Hypothalamus (tissue), 51 donors: ENCODE data around the gene THAP11.
"Not testable (repeated sequence)": the region's sequence is repeated elsewhere in the genome, so short reads cannot be mapped to it uniquely, and the experiment has no call there.

ENCODE experiments used
- DNase-seq, 51 donors: peaks; one replicate each; lab custom pipeline; 2025; lab: John Stamatoyannopoulos, UW

The THAP11 gene

DNA sequence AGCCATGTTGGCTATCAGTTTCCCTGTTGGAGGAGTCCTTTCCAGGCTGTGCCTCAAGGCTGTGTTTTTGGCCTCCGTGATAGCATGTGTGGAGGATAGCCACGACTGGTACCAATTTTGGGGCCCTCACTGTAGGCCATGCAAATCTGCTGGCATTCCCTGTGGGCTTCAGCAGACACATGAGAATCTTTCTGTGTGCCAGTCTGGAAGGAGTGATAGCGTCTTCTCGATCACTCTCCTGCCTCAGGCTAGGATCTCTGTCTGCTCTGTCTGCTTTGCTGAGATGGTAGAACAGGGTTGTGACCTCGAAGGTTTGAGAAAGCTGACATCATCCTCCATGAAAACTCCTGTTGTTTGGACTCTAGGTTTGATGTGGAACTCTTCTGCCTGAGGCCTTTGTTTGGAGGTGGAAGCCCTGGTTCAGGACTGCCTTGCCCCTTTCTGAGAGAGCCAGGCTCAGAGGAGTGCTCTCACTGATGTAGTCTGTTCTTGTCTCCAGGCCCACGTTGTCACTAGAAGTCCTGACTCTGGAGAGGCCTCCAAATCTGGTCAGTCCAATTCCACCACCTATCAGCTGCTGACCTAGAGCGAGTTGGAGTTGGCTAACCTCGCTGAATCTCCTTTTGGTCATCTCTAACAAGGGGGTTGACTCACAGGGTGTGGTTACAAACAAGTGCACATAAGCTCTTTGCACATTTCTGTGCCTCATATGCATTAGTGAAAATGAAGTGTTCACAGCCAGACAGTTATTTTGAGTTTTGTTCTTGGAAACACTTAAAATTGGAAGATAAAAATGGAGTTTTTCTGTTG is 18.7 kb downstream of the THAP11 start:
- DNase-seq: no peak

DNA sequence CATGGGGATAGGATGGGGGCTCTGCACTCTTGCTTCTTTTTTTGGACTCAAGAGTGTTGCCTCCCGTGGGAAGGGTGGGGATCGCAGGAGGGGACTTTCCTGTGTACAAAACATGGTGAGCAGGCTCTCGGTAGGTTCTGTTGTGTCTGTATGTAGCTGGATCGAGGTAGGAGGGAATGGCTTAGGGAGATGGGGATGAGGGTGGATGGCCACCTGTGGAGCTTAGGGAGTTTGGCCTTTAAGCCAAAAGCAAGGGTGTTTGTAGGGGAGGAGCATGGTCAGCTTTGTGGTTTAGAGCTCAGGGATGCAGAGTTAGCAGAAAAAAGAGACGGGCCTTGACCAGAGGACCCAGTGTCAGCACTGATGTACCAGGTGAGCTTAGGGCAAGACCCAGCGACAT is 19.8 kb downstream of the THAP11 start:
- DNase-seq: no peak

DNA sequence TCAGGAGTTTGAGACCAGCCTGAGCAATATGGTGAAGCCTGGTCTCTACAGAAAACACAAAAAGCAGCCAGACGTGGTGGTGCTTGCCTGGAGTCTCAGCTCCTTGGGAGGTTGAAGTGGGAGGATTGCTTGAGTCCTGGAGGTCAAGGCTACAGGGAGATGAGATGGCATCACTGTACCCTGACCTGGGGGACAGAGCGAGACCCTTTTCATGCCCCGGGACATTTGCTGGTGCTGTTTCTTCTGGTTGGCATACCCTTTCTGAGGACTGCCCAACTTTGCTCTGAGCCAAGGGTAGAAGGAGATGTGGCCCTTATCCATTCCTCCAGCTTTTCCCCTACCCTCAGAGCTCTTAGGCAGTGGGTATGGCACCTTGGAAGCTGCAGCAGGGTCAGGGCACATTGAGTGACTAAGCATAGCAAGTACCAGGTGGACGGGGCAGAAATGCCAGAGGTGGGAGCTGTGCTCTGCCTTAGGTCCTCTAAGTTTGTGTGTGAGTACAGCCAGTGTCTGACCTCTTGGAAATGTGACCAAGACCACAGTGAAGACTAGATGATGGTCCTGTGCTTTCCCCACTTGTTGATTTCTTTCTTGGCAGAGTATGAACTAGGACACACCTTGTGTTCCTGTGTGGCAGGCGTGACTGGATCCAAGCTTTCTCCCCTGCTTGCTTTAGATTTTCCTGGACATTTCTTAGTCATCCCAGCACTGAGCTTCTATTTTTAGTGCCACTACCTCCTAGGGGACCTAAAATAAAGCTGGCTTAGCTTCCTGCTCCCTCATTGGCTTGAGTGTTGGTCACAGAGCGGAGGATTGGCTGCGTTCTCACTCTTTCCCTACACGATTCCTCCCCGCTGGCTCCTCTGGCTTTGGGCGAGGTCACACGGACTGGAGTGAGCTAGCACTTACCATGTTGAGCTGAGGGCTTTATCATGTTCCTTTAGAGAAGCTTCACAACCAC is 20.8 kb downstream of the THAP11 start:
- peak in 15 of 51 donors; percentile 1 to 65 (median 15) for DNase-seq

DNA sequence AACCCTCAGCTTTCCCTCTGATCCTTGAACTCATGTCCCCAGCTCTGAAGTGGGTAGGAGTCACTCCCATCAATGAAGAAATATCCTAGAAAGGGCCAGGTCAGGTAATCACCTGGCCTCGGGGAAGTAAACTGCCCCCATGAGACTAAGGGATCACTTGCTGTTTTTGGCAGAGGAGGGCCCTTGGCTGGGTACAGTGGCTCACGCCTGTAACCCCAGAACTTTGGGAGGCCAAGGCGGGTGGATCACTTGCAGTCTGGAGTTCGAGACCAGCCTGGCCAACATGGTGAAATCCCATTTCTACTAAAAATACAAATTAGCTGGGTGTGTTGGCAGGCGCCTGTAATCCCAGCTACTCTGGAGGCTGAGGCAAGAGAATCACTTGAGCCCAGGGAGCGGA is 21.9 kb downstream of the THAP11 start:
- not testable (repeated sequence) for DNase-seq

DNA sequence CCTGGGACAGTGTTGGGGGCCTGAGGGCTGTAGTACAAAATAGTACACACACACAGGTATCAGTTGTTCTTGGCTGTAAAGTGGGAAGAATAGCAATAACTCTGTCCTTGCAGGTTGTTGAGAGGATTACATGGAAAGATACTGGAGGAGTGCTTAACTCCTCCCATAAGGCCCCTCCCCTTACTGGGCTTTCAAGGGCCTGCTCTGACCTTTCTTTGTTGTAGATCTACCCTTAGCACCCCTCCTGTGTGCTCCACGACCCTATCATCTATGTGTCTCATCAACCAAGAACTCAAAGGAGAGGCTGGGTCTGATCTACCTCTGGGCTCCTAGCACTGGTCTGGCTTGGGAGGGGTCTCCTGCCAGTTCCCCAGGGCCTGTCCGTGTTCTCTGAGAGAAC is 22.5 kb downstream of the THAP11 start:
- DNase-seq: no peak

DNA sequence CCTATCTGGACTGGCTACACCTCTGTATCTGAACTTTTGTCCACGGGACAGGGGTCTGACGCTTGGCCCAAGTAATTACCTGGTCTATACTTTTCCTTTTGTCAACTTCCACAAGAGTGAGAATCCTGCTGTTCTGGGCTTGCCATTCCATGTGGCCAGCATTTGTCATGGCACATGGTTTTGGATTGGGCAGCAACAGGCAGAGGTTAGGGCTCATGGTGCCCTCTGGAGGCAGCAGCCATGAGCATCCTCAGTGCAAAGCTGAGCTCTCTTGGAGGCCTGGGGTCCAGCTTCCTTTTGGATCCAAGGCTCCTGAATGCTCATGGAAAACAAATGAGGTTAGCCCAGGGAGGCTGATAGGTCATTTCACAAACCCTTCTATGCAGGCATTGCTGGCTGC is 23.2 kb downstream of the THAP11 start:
- no peak for DNase-seq

DNA sequence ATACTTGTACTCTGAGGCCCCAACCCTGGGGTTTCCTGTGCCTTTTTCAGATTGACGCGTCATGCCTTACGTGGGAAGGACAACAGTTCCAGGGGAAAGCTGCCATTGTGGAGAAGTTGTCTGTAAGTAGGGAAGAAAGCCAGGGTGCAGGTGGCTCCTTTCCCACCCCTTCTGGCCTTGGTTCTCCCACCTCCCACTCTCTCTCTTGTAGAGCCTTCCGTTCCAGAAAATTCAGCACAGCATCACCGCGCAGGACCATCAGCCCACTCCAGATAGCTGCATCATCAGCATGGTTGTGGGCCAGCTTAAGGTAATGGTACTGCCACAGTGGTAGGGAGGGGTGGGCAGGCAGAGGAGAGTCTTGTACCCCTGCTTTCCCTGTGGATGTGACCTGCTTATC is 26.2 kb downstream of the THAP11 start:
- peak in 1 of 51 donors; percentile 47 for DNase-seq

DNA sequence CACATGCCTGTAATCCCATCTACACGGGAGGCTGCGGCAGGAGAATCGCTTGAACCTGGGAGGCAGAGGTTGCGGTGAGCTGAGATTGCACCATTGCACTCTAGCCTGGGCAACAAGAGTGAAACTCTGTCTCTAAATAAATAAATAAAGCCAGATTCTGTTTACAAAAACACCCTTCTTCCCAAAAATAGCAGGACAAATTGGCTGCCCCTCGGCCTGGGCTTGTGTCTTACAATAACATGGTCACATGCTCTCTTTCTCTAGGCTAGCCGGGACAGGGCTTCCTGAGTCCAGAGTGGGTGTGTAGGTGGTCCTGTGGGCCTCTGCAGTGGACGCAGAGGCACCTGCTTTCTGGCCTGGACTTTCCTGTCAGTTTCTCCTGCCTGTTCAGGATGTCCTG is 27.5 kb downstream of the THAP11 start:
- peak in 1 of 51 donors; percentile 11 for DNase-seq

DNA sequence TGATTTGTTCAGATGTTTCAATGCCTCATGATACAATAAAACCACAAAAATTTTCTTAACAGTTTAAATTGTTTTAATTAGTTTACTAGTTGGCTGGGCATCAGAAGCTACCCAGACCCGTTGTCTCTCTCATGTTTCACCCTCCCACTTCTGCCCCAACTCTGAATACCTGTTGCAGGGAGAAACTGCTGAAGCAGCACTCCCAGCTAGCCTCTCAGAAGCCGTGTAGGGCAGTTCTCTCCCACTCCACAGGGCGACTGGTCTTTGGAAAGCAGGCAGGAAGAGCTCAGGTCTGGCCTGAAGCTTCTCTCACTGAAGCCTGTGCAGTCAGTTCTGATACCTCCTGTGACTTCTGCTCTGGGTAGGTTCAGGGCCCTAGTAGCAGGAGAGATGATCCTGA is 29.1 kb downstream of the THAP11 start:
- DNase-seq: no peak

DNA sequence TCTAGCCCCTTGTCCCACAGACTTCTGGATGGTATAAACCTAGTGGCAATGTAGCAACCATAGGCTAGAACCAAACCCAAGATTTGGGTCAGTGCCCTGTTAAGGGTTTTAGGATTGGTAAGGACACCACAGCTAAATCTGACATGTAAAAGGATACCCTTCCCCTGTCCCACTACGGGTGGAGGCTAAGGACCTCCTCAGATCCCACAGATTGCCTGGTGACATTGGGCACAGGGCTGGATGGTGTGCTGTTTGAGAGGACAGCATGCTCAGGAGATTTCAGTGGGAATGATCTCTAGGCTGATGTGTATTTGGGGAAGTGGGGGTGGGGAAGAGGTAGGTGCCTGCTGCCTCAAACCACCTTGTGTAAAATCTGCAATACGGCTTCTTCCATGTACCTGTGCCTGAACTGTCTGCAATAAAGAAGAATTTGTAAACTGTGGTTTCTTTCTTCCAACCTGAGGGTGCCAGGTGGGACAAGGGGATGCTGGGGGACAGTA is 30.1 kb downstream of the THAP11 start:
- peak in 1 of 51 donors; percentile 55 for DNase-seq

DNA sequence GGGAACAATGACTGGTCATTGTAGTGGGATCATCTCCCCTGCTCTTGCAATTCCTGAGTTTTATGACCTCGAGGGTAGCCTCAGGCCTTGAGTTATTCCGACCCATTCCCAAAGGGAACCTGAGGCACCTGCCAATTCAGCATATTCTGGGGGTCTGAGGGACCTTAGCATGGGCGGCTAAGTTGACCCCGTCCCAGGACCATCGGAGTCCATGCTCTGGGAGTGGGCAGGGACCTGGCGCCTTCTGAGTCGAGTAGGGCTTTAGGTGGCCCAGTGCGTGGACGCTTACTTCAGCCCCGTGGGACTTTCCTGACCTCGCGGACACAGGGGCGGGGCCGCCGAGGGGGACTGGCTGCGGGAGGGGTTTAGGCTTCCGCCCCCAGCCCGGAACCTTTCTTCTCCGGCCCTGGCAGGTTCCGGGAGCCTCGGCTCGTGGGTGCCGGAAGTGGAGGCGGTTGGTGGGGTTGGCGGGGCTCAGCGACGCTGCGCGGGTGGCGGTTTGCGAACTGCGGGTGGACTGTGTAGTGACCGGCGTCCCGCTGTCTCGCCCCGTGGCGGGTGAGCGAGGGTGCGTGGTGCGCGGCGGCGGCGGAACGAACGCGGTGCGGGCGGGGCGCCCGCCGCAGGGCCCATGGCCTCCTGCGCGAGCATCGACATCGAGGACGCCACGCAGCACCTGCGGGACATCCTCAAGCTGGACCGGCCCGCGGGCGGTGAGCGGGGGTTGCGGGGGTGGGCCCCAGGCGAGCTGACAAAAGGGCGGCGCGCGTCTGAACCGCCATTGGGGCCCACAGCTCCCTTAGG is 30.7 kb downstream of the THAP11 start, which contains the start of gene EDC4:
Gene EDC4, plus strand, starts transcription at position 422 of the 804 bp plus-strand sequence. Its CDS starts 210 bp downstream, at position 632.
- DNase-seq: peak; percentile 12 to 84 (median 64)

DNA sequence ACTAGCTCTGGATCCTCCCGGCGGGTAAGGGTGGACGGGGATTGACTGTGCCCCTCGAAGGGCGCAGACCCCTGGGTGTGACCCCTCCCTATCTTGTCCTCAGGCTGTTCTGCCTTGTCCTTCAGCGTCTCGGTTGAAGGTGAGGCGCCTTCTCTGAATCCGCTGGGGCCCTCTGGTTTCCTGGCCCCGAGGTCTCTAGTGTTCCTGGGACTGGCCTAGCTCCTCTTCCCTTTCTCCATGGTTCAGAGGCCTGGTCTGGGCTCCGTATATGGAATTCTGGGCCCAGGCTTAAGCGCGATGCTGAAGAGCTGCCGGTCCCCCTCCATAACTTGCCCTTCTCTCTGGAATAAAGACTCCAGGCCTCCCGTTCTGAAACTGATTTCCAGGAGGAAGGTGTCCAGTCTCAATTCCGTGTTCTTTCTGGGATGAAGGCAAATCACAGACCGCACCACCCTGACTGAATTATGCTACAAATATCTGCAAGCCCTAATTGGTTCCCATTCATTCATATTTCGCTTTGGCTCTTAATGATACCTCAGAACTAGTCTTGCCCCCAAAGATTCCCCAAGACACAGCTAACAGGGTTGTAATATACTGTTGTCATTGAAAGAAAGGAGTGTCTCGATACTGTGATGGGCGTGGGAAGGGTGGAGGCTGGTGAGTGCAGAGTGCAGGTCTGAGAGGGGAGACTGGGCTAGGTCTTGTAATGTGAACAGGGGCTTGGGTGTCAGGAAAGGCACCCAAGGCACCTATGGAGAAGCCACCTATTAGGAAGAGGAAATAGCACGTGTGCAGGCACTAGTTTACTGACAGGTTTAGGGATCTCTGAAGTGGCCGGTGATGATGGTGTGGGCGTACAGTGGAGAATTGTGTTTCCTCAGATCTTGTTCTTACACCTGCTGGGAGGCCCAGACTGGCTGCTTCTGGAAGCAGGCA is 31.6 kb downstream of the THAP11 start:
- peak in 1 of 51 donors; percentile 42 for DNase-seq

DNA sequence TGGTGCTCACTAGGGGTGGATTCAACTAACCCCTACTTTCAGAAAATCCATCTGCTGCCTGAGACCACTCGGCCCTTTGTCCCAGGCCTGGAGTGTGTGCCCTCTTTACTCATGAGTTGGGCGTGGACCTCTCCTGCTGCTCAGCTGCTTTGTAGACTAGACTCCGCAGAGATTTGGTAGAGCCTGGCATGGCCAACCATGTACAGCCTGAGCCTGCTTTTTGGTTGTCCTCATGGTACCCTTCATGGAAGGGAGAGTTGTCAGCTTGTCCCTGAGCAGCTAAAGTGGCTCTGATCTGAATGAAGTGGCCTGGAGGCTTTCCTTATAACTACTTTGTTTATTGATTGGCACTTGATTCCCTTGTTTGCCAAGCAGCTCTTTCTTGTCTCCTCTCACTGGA is 32.3 kb downstream of the THAP11 start:
- no peak for DNase-seq

DNA sequence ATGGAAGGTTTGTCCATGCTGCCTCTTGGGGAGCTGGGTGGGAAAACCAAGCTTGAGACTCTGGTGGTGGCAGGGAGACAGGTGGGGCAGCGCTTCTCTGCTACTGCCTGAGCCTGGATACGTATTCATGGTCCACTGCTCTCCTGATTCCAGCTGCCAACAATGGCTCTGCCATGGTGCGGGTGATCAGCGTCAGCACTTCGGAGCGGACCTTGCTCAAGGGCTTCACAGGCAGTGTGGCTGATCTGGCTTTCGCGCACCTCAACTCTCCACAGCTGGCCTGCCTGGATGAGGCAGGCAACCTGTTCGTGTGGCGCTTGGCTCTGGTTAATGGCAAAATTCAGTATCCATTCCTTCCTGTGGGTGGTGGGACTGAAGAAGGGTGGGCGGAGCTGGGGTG is 34.9 kb downstream of the THAP11 start:
- no peak for DNase-seq

DNA sequence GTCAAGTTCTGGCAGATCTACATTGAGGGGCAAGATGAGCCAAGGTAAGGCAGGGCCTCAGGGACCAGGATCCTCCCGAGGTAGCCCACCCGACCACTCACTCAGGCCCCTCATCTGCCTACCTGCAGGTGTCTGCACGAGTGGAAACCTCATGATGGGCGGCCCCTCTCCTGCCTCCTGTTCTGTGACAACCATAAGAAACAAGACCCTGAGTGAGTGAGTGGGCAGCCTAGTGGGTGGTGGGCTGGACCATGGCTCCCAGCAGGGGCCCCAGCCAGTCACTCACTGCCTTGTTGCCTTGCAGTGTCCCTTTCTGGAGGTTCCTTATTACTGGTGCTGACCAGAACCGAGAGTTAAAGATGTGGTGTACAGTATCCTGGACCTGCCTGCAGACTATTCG is 36.1 kb downstream of the THAP11 start:
- no peak for DNase-seq

DNA sequence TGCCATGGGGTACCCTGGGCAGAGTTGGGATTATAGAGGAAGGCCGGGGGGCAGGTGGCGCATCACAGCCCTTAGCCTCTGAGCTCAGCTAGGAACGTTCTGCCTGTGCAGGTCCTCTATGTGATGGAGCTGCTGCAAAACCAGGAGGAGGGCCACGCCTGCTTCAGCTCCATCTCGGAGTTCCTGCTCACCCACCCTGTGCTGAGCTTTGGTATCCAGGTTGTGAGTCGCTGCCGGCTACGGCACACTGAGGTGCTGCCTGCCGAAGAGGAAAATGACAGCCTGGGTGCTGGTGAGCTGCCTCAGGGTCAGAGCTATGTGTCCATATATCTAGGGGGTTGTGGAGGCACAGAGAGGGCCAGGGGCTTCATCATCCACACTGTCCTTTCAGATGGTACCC is 36.7 kb downstream of the THAP11 start:
- no peak for DNase-seq

DNA sequence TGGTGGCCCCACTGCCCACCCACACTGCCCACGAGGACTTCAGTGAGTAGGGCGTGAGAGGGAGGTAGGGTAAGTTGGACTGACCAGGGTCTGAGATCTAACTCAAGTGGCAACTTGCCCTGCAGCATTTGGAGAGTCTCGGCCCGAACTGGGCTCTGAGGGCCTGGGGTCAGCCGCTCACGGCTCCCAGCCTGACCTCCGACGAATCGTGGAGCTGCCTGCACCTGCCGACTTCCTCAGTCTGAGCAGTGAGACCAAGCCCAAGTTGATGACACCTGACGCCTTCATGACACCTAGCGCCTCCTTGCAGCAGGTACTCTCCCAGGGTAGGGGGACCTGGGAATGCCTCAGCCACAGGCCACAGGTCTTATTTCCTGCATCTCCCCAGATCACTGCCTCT is 37.3 kb downstream of the THAP11 start:
- no peak for DNase-seq

DNA sequence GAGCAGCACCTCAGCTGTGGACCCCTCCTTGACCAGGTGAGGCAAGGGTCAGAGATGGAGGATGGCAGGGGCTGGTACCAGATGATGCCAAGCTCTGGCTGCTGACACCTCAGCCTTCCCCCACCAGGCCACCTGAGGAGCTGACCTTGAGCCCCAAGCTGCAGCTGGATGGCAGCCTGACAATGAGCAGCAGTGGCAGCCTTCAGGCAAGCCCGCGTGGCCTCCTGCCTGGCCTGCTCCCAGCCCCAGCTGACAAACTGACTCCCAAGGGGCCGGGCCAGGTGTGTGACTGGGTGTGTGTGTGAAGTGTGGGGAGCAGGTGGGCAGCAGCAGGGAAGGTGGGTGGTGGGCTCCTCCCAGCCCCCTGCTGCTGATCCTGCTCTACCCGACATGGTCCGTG is 37.8 kb downstream of the THAP11 start:
- DNase-seq: no peak

DNA sequence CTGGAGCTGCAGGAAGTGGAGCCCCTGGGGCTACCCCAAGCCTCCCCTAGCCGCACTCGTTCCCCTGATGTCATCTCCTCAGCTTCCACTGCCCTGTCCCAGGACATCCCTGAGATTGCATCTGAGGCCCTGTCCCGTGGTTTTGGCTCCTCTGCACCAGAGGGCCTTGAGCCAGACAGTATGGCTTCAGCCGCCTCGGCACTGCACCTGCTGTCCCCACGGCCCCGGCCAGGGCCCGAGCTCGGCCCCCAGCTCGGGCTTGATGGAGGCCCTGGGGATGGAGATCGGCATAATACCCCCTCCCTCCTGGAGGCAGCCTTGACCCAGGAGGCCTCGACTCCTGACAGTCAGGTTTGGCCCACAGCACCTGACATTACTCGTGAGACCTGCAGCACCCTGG is 38.5 kb downstream of the THAP11 start:
- DNase-seq: no peak
